SK-N-SH treated with all-trans-retinoic acid at 6 μM for 48 hours (cell line): ENCODE results near the gene WWTR1.

Experiments
- ATAC-seq: fragments of 200-7000 bp; cut with Tn5 transposase; 3 replicates; pipeline ENCODE4 v1.9.1; 2020; ENCODE audit warnings: mild to moderate bottlenecking, moderate library complexity
- BACH2 ChIP-seq: fragments of 250-450 bp; sonication (Bioruptor Pico); IDR thresholded peaks from 2 replicates; pipeline ENCODE4 v1.9.0; 2021; ENCODE audit warnings: mild to moderate bottlenecking, borderline replicate concordance
- GLIS3 ChIP-seq: fragments of 250-450 bp; sonication (Bioruptor Pico); IDR thresholded peaks from 2 replicates; pipeline ENCODE4 v1.5.0; 2020; ENCODE audit warnings: mild to moderate bottlenecking, moderate library complexity
- ISL1 ChIP-seq: fragments of 250-450 bp; sonication (Bioruptor Pico); IDR thresholded peaks from 2 replicates; pipeline ENCODE4 v2.1.2; 2022; ENCODE audit warnings: mild to moderate bottlenecking, moderate library complexity
- OSR1 ChIP-seq: fragments of 250-450 bp; sonication (Bioruptor Pico); IDR thresholded peaks from 2 replicates; pipeline ENCODE4 v1.8.0; 2022; ENCODE audit warnings: moderate library complexity, mild to moderate bottlenecking, inconsistent platforms
- RARB ChIP-seq: fragments of 250-450 bp; sonication (Bioruptor Pico); IDR thresholded peaks from 2 replicates; pipeline ENCODE4 v1.8.0; 2021; ENCODE audit warnings: mild to moderate bottlenecking, moderate library complexity
- SNAI2 ChIP-seq: fragments of 250-450 bp; sonication (Bioruptor Pico); IDR thresholded peaks from 2 replicates; pipeline ENCODE4 v1.5.0; 2020; ENCODE audit warnings: mild to moderate bottlenecking, moderate library complexity
- TCF4 ChIP-seq: fragments of 250-450 bp; sonication (Bioruptor Pico); IDR thresholded peaks from 2 replicates; pipeline ENCODE4 v1.8.0; 2021; ENCODE audit warnings: mild to moderate bottlenecking, moderate library complexity, borderline replicate concordance
- ZC3H10 ChIP-seq: fragments of 250-450 bp; sonication (Bioruptor Pico); IDR thresholded peaks from 2 replicates; pipeline ENCODE4 v1.5.1; 2021; ENCODE audit warnings: mild to moderate bottlenecking, moderate library complexity
- ZFP3 ChIP-seq: fragments of 250-450 bp; sonication (Bioruptor Pico); IDR thresholded peaks from 2 replicates; pipeline ENCODE4 v1.5.0; 2020; ENCODE audit warnings: mild to moderate bottlenecking, moderate library complexity
- ZFP30 ChIP-seq: fragments of 450-650 bp; formaldehyde crosslinking; IDR thresholded peaks from 2 replicates; pipeline ENCODE4 v1.5.0; 2022; ENCODE audit warnings: mild to moderate bottlenecking, moderate library complexity
- ZNF565 ChIP-seq: fragments of 450-650 bp; formaldehyde crosslinking; conservative IDR thresholded peaks from 2 replicates; pipeline ENCODE4 v1.5.0; 2020; ENCODE audit warnings: low read depth, mild to moderate bottlenecking, moderate library complexity
- ZNF70 ChIP-seq: fragments of 450-650 bp; formaldehyde crosslinking; IDR thresholded peaks from 2 replicates; pipeline ENCODE4 v1.5.0; 2020; ENCODE audit warnings: mild to moderate bottlenecking, moderate library complexity
- ZNF8 ChIP-seq: fragments of 450-650 bp; formaldehyde crosslinking; IDR thresholded peaks from 2 replicates; pipeline ENCODE4 v1.5.0; 2020; ENCODE audit warnings: mild to moderate bottlenecking, moderate library complexity
- TF ChIP-seq, protein P1 (sequence below): fragments of 250-450 bp; sonication (Bioruptor Pico); IDR thresholded peaks from 2 replicates; pipeline ENCODE4 v1.8.0; 2021; ENCODE audit warnings: low read depth, mild to moderate bottlenecking, moderate library complexity, borderline replicate concordance
- TF ChIP-seq, protein P2 (sequence below): fragments of 250-450 bp; sonication (Bioruptor Pico); IDR thresholded peaks from 2 replicates; pipeline ENCODE4 v1.8.0; 2020; ENCODE audit warnings: mild to moderate bottlenecking, moderate library complexity, borderline replicate concordance
- TF ChIP-seq, protein P3 (sequence below): fragments of 250-450 bp; sonication (Bioruptor Pico); IDR thresholded peaks from 2 replicates; pipeline ENCODE4 v1.5.0; 2020; ENCODE audit warnings: mild to moderate bottlenecking, moderate library complexity
- TF ChIP-seq, protein P4 (sequence below): fragments of 250-450 bp; sonication (Bioruptor Pico); IDR thresholded peaks from 2 replicates; pipeline ENCODE4 v1.5.1; 2020; ENCODE audit warnings: low read depth, mild to moderate bottlenecking, moderate library complexity

WWTR1 gene

DNA sequence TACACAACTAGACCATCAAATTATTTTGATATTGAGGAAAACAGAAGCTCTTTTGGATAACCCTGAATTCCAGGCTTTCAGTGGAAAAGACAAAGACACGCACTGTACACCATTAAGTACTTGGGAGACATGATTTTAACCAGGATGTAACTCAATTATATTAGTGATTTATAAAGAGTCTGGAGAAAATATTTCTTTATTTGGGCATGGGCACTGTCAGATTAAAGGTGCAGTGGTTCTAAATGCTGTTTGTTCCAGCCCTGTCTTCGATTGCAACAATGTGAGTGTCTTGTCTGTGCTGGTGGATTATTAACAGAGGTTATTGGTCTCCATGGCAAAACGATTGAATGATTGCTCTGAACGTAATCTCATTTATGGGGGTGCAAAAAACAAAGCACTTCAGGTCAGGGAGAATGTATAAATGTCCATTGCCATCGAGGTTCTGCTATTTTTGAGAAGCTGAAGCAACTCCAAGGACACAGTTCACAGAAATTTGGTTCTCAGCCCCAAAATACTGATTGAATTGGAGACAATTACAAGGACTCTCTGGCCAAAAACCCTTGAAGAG is 183.5 kb downstream of the WWTR1 start, which contains the start of gene TM4SF4:
TSS of gene TM4SF4 (plus strand) at position 448 of the 568 bp plus-strand sequence. CDS start 181 bp downstream, outside the sequence.
- peak; percentile 41 for ATAC-seq
- TF ChIP-seq ISL1 (CRISPR knock-in tag) (peak; percentile 75), SNAI2 (0 out of 2 replicates have a peak, but pooled peaks have one; percentile 29), TCF4 (0 out of 2 replicates have a peak, but pooled peaks have one; percentile 21), ZNF8 (CRISPR knock-in tag) (no peak)
- TF ChIP-seq, all 23 proteins: peak for 3

DNA sequence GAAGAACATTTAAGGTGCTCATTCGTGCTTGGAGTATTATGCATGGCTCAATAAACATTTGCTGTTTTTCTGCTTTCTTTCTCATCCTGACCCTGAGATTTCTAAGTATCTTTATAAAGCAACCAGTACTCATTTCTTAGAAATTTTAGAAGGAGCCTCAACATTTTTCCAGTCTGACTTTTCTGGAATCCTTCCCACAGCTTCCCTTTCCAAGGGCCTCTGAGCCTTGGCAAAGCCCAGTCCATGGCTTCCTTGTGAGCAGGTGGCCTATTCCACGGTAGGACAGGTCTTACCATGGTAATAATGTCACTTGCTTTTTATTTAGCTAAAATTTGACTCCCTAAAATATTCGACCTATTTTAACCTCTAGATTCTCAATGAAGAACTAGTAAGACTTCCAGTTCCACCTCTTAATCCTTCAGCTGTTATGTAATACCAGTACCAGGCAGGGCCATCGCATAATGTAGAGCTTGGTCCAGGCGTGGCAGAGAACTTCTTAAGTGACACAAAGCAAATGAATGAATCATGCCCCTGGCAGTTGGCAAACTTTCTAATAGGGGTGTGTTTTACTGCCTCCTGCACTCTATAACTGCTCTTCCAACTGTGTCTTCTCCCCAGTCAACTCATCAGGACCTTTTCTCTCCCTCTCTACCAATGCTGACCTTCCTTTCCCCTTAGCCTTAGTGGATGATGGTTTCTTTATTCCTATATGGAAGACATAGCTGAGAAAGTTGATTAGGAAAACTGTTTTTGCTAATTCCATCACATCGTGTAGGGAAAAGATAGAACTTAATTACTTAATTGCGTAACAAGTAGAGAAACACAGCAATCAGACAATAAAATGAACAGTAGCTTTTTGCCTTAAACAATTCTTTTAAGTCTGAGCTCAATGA is 184.2 kb downstream of the WWTR1 start:
- TF ChIP-seq, protein P1, sequence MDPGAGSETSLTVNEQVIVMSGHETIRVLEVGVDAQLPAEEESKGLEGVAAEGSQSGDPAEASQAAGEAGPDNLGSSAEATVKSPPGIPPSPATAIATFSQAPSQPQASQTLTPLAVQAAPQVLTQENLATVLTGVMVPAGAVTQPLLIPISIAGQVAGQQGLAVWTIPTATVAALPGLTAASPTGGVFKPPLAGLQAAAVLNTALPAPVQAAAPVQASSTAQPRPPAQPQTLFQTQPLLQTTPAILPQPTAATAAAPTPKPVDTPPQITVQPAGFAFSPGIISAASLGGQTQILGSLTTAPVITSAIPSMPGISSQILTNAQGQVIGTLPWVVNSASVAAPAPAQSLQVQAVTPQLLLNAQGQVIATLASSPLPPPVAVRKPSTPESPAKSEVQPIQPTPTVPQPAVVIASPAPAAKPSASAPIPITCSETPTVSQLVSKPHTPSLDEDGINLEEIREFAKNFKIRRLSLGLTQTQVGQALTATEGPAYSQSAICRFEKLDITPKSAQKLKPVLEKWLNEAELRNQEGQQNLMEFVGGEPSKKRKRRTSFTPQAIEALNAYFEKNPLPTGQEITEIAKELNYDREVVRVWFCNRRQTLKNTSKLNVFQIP (CRISPR knock-in tag): no peak
- TF ChIP-seq, protein P2, sequence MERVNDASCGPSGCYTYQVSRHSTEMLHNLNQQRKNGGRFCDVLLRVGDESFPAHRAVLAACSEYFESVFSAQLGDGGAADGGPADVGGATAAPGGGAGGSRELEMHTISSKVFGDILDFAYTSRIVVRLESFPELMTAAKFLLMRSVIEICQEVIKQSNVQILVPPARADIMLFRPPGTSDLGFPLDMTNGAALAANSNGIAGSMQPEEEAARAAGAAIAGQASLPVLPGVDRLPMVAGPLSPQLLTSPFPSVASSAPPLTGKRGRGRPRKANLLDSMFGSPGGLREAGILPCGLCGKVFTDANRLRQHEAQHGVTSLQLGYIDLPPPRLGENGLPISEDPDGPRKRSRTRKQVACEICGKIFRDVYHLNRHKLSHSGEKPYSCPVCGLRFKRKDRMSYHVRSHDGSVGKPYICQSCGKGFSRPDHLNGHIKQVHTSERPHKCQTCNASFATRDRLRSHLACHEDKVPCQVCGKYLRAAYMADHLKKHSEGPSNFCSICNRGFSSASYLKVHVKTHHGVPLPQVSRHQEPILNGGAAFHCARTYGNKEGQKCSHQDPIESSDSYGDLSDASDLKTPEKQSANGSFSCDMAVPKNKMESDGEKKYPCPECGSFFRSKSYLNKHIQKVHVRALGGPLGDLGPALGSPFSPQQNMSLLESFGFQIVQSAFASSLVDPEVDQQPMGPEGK: no peak
- TF ChIP-seq RARB (CRISPR knock-in tag) (no peak), ZC3H10 (CRISPR knock-in tag) (no peak), ZNF565 (no peak), ZFP30 (CRISPR knock-in tag) (no peak), ISL1 (CRISPR knock-in tag) (peak; percentile 14), ZFP3 (peak; percentile 53; the same call in 1 of the 2 replicates), OSR1 (CRISPR knock-in tag) (no peak), BACH2 (CRISPR knock-in tag) (no peak)
- TF ChIP-seq, protein P3, sequence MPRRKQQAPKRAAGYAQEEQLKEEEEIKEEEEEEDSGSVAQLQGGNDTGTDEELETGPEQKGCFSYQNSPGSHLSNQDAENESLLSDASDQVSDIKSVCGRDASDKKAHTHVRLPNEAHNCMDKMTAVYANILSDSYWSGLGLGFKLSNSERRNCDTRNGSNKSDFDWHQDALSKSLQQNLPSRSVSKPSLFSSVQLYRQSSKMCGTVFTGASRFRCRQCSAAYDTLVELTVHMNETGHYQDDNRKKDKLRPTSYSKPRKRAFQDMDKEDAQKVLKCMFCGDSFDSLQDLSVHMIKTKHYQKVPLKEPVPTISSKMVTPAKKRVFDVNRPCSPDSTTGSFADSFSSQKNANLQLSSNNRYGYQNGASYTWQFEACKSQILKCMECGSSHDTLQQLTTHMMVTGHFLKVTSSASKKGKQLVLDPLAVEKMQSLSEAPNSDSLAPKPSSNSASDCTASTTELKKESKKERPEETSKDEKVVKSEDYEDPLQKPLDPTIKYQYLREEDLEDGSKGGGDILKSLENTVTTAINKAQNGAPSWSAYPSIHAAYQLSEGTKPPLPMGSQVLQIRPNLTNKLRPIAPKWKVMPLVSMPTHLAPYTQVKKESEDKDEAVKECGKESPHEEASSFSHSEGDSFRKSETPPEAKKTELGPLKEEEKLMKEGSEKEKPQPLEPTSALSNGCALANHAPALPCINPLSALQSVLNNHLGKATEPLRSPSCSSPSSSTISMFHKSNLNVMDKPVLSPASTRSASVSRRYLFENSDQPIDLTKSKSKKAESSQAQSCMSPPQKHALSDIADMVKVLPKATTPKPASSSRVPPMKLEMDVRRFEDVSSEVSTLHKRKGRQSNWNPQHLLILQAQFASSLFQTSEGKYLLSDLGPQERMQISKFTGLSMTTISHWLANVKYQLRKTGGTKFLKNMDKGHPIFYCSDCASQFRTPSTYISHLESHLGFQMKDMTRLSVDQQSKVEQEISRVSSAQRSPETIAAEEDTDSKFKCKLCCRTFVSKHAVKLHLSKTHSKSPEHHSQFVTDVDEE (CRISPR knock-in tag): no peak
- peak; percentile 76 for ATAC-seq

DNA sequence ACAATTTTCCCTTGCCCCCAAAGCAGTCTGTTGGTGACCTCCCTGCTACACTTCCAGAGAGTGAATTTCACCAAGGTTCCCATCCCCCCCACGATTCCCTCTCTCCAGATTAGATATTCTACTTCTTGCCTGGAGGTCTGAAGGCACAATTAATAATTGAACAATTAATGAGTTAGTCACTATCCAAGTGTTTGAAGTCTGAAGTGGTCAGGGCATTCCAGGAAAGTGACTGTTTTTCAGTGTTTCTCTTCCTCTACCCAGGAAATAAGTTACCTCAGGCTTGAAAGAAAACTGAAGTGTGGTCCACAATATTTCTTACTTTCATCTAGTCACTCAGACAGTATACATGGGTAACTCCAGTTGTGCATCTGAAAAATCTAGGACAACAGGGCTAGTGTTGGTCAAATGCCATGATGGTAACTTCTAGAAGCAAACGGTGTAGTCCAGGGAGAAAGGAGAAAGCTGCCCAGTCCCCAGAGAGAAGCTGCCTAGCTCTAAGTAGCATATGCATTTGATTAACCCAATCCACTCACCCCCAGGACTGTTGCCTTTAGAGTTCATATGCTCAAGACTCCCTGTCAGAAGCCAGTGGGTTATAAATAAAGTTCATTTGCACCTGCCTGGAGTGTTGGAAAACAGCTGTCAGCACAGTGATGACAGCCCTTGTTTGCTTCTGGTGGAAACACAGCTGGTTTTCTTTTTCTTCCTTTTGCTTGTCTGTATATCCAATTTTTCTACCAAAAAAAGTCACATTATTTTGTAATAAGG is 185.6 kb downstream of the WWTR1 start:
- TF ChIP-seq GLIS3 (CRISPR knock-in tag) (no peak), ZFP30 (CRISPR knock-in tag) (no peak), SNAI2 (no peak), ZNF70 (no peak)

DNA sequence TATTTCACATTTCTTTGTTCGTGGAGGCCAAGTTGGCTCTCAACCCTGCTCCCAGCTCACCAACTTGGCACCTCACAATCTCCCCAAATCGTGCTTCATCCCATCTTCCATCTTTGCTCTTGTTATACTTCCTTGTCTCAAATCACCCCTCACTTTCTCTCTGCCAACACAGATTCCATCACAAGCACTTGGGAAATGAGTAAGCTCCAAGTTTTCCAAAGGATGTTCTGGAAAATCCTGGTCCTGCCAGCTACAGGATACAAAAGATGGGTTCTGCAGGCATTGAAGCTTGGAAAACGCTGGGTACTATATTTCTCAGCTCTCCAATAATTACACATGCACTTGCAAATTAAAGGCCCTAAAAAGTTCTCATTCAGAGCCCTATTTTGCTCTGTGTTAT is 187.4 kb downstream of the WWTR1 start:
- no peak for TF ChIP-seq ZNF8 (CRISPR knock-in tag)
- no peak for TF ChIP-seq ZFP3
- TF ChIP-seq, protein P3 (CRISPR knock-in tag): no peak
- TF ChIP-seq, protein P4, sequence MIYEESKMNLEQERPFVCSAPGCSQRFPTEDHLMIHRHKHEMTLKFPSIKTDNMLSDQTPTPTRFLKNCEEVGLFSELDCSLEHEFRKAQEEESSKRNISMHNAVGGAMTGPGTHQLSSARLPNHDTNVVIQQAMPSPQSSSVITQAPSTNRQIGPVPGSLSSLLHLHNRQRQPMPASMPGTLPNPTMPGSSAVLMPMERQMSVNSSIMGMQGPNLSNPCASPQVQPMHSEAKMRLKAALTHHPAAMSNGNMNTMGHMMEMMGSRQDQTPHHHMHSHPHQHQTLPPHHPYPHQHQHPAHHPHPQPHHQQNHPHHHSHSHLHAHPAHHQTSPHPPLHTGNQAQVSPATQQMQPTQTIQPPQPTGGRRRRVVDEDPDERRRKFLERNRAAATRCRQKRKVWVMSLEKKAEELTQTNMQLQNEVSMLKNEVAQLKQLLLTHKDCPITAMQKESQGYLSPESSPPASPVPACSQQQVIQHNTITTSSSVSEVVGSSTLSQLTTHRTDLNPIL (CRISPR knock-in tag): no peak
- no peak for TF ChIP-seq ZC3H10 (CRISPR knock-in tag)
- TF ChIP-seq, protein P1 (CRISPR knock-in tag): no peak
- no peak for TF ChIP-seq GLIS3 (CRISPR knock-in tag)
- no peak for TF ChIP-seq RARB (CRISPR knock-in tag)
- TF ChIP-seq ISL1 (CRISPR knock-in tag): no peak
- TF ChIP-seq, all 23 proteins: peak for 0
- no peak for ATAC-seq

More for the DNA sequence above, 185.6 kb downstream of the WWTR1 start:
- peak; percentile 67 for ATAC-seq
